IPS DF 4.7 (cell line): ENCODE measurements around the gene EFNA5.

Experiments
- DNase-seq: peaks from one replicate; pipeline ENCODE4 v3.0.0-alpha.2; 2013; ENCODE audit warnings: low spot score; ENCODE audit errors: extremely low read depth

The EFNA5 gene

GRCh38 chr5:107523029-107523680 is 147.6 kb downstream of the EFNA5 start:
- no peak for DNase-seq

GRCh38 chr5:107522456-107522855 is 148.3 kb downstream of the EFNA5 start:
- DNase-seq, result no peak

GRCh38 chr5:107519900-107520354 is 150.8 kb downstream of the EFNA5 start:
- DNase-seq, result no peak

- DNase-seq, result no peak
Observed at GRCh38 chr5:107518616-107519015, 152.1 kb downstream of the EFNA5 start.

- no peak for DNase-seq
Observed at GRCh38 chr5:107518190-107518589, 152.5 kb downstream of the EFNA5 start.

GRCh38 chr5:107517185-107518033 is 153.3 kb downstream of the EFNA5 start:
- DNase-seq, result no peak

- no peak for DNase-seq
Observed at GRCh38 chr5:107516452-107517184, 154.1 kb downstream of the EFNA5 start.

GRCh38 chr5:107515521-107516080 is 155.1 kb downstream of the EFNA5 start:
- DNase-seq, result no peak

GRCh38 chr5:107514305-107514704 is 156.4 kb downstream of the EFNA5 start:
- no peak for DNase-seq

- no peak for DNase-seq
Observed at GRCh38 chr5:107513337-107514085, 157.2 kb downstream of the EFNA5 start.

- DNase-seq, result peak; percentile 79
Observed at GRCh38 chr5:107512029-107512428, 158.7 kb downstream of the EFNA5 start.

- DNase-seq, result no peak
Observed at GRCh38 chr5:107510125-107510524, 160.6 kb downstream of the EFNA5 start.

- no peak for DNase-seq
Observed at GRCh38 chr5:107508097-107508496, 162.6 kb downstream of the EFNA5 start.

- DNase-seq, result no peak
Observed at GRCh38 chr5:107505763-107506534, 164.8 kb downstream of the EFNA5 start.

GRCh38 chr5:107504424-107504823 is 166.3 kb downstream of the EFNA5 start:
- no peak for DNase-seq

GRCh38 chr5:107502676-107503060 is 168.1 kb downstream of the EFNA5 start:
- DNase-seq, result no peak

GRCh38 chr5:107501965-107502675 is 168.6 kb downstream of the EFNA5 start:
- DNase-seq, result no peak

- DNase-seq, result no peak
Observed at GRCh38 chr5:107500840-107501239, 169.9 kb downstream of the EFNA5 start.

- DNase-seq, result no peak
Observed at GRCh38 chr5:107500347-107500746, 170.4 kb downstream of the EFNA5 start.

- DNase-seq, result no peak
Observed at GRCh38 chr5:107499776-107500175, 171.0 kb downstream of the EFNA5 start.
